NCI-H748 (cell line): ENCODE results near the gene C4A.
"Not testable (repeated sequence)": the region's sequence is repeated elsewhere in the genome, so short reads cannot be mapped to it uniquely, and the experiment has no call there.

Experiments used
- DNase-seq: peaks from one replicate; lab custom pipeline; 2025; ENCODE audit not compliant: unreplicated experiment; lab: John Stamatoyannopoulos, UW

C4A gene

GRCh38 chr6:32014547-32014946 lies 32.7 kb downstream of the C4A start, which contains the start of gene C4B:
Gene C4B, plus strand, starts transcription at chr6:32014795. Its CDS starts 51 bp downstream, at chr6:32014846.
- not testable (repeated sequence) for DNase-seq

GRCh38 chr6:32022100-32022499 lies 40.2 kb downstream of the C4A start:
- DNase-seq, result not testable (repeated sequence)

DNA sequence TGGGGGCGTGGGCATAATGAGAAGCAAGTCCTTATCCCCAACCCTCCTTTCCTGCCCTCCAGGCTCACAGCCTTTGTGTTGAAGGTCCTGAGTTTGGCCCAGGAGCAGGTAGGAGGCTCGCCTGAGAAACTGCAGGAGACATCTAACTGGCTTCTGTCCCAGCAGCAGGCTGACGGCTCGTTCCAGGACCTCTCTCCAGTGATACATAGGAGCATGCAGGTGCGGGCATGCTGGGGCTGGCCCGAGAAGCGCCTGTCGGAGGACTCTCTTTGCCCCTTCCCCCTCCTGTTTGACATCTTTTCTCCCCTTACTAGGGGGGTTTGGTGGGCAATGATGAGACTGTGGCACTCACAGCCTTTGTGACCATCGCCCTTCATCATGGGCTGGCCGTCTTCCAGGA lies 46.8 kb downstream of the C4A start:
- not testable (repeated sequence) for DNase-seq

- not testable (repeated sequence) for DNase-seq
Observed at GRCh38 chr6:32029553-32029952, 47.7 kb downstream of the C4A start.

GRCh38 chr6:32035283-32036013 lies 53.6 kb downstream of the C4A start:
- DNase-seq, result not testable (repeated sequence)

DNA sequence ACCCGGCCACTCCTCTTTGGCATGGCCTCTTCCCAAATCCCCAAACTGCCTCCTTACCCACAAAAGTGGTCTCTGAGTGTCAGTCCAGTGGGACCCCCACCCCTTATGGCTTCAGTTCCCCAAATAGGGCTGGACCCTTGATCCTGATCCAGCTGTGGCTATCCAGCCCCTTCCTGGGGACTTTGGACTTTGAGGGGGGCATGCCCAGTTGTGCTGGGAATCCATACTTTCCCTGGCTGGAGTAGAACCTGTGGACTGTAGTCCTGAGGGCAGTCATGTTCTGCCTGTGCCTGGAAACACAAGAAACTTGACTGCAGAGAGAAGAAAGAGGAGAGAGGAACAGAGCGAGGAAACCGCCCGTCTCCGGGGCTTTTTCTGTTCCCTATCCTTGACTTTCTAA lies 55.3 kb downstream of the C4A start:
- not testable (repeated sequence) for DNase-seq

GRCh38 chr6:32037598-32038524 lies 56.0 kb downstream of the C4A start, which contains the start of gene CYP21A2:
Gene CYP21A2, plus strand, starts transcription at chr6:32038415. Its CDS starts 8 bp downstream, at chr6:32038423.
- DNase-seq, result peak; percentile 48

- not testable (repeated sequence) for DNase-seq
Observed at GRCh38 chr6:32038878-32039277, 57.0 kb downstream of the C4A start.

- DNase-seq, result not testable (repeated sequence)
Observed at GRCh38 chr6:32039321-32040274, 57.7 kb downstream of the C4A start.

- DNase-seq, result not testable (repeated sequence)
Observed at GRCh38 chr6:32040299-32041049, 58.6 kb downstream of the C4A start.

- not testable (repeated sequence) for DNase-seq
Observed at GRCh38 chr6:32041050-32041321, 59.1 kb downstream of the C4A start.

DNA sequence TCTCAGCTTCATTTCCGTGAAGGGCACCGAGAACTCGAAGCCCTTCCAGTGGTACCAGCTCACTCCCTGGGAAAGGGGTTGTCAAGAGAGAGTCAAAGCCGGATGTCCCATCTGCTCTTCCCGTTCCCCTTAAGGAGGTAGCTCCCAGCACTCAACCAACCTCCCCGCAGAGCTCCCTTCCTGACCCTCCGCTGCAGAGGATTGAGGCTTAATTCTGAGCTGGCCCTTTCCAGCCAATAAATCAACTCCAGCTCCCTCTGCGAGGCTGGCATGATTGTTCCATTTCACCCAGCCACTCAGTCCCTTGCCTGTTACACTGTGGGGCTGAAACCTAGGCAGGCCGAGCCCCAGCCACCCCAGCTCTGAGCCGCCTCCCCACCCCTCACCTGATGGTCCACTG lies 59.5 kb downstream of the C4A start:
- not testable (repeated sequence) for DNase-seq

GRCh38 chr6:32042276-32042675 lies 60.4 kb downstream of the C4A start:
- not testable (repeated sequence) for DNase-seq

- DNase-seq, result not testable (repeated sequence)
Observed at GRCh38 chr6:32043589-32044380, 61.9 kb downstream of the C4A start.

DNA sequence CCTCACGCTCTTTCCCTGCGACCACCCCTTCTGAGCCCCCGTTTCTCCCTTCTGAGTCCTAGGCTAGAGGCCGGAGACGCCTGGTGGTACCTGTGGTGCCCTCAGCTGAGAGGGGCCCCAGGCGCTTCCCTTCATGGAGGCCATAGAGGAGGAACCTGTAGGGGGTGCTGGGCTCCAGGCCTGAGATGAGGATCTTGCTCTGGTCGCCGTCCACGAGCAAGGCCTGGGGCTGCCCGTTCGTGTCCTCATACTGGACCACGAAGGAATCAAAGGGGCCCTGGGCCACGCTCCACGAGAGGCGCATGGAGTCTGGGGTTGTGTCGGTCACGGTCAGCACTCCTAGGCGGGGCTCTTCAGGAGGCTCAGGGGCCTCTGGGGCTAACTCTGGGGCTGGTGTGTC lies 63.1 kb downstream of the C4A start:
- not testable (repeated sequence) for DNase-seq

DNA sequence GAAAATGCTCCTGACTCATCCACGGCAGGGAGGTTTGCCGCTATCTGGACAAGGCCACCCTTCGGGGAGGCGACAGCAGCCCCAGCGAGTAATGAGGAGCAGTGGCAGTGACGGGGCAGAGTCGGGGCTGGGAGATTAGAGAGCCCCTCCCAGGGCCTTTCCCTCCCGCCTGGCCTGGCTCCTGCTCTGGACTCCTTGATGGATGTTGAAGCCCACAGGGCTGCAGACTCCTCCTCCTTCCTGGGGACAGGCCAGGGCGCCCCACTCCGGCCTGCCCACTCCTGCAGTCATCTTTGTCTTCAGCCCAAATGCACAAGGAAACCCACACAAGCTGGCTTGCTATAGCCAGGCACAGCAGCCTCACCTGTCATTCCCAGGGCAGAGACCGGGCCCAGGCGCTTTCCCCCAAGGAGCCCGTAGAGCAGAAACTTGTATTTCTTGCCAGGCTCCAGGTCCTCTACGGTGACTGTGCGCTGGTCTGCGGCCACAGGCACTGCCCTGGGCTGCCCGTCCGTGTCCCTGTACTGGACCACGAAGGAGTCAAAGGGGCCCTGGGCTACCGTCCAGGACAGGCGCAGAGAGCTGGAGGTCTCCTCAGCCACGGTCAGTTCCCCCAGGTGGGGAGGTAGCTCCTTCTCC lies 64.1 kb downstream of the C4A start:
- DNase-seq, result no peak

- DNase-seq, result peak; percentile 54
Observed at GRCh38 chr6:32046450-32047083, 64.7 kb downstream of the C4A start.

GRCh38 chr6:32047084-32047478 lies 65.2 kb downstream of the C4A start:
- no peak for DNase-seq
